ENCODE measurements around the gene EPC2. TPM values are rescaled to one million over a fixed set of nuclear protein-coding genes. Genes with fewer than 3 reads are reported as not detected.

The EPC2 gene
- total RNA-seq, 1 experiment from 2014 or later = 29.4 TPM

- H3K27ac Mint-ChIP-seq (ENCODE audit: unreplicated experiment) = no peak overlapping the region
- no peak overlapping the region for H3K4me3 Mint-ChIP-seq (ENCODE audit: low read depth, unreplicated experiment)
- H3K27me3 Mint-ChIP-seq (ENCODE audit: unreplicated experiment) = no peaks in the 10 kb centered on the region
- H3K4me1 Mint-ChIP-seq (ENCODE audit: low read depth, unreplicated experiment) = peaks cover 14% of the 10 kb centered on the region
- no peak for DNase-seq
- CTCF ChIA-PET = no interaction called here
- no peaks in the 10 kb centered on the region for H3K9me3 Mint-ChIP-seq (ENCODE audit: low read depth, unreplicated experiment)
- intact Hi-C loops (cut with micrococcal nuclease; ENCODE audit: unreplicated experiment) = no loop called here
- TF ChIP-seq CTCF (IDR thresholded peaks at IDR 0.05; ENCODE audit: unreplicated experiment) = no peak
- H3K36me3 Mint-ChIP-seq (ENCODE audit: insufficient read depth, unreplicated experiment) = no peaks in the 10 kb centered on the region
- no TSS peak for BruUV-seq (replicated peaks)
These were observed 111.9 kb downstream of the EPC2 start for GRCh38 chr2:148756292-148756975.

GRCh38 chr2:148764815-148765214 is 120.3 kb downstream of the EPC2 start:
- H3K36me3 Mint-ChIP-seq (ENCODE audit: insufficient read depth, unreplicated experiment) = no peaks in the 10 kb centered on the region
- BruUV-seq (replicated peaks) = no TSS peak
- H3K27me3 Mint-ChIP-seq (ENCODE audit: unreplicated experiment) = no peaks in the 10 kb centered on the region
- TF ChIP-seq CTCF (IDR thresholded peaks at IDR 0.05; ENCODE audit: unreplicated experiment) = no peak
- no peak for DNase-seq
- no peak overlapping the region for H3K4me3 Mint-ChIP-seq (ENCODE audit: low read depth, unreplicated experiment)
- intact Hi-C loops (cut with micrococcal nuclease; ENCODE audit: unreplicated experiment) = no loop called here
- no peaks in the 10 kb centered on the region for H3K4me1 Mint-ChIP-seq (ENCODE audit: low read depth, unreplicated experiment)
- H3K27ac Mint-ChIP-seq (ENCODE audit: unreplicated experiment) = no peak overlapping the region
- no peaks in the 10 kb centered on the region for H3K9me3 Mint-ChIP-seq (ENCODE audit: low read depth, unreplicated experiment)
- CTCF ChIA-PET = no interaction called here

GRCh38 chr2:148770047-148770446 is 125.5 kb downstream of the EPC2 start:
- intact Hi-C loops (cut with micrococcal nuclease; ENCODE audit: unreplicated experiment) = no loop called here
- H3K4me1 Mint-ChIP-seq (ENCODE audit: low read depth, unreplicated experiment) = no peaks in the 10 kb centered on the region
- H3K27ac Mint-ChIP-seq (ENCODE audit: unreplicated experiment) = no peak overlapping the region
- DNase-seq = no peak
- no TSS peak for BruUV-seq (replicated peaks)
- no peaks in the 10 kb centered on the region for H3K9me3 Mint-ChIP-seq (ENCODE audit: low read depth, unreplicated experiment)
- H3K36me3 Mint-ChIP-seq (ENCODE audit: insufficient read depth, unreplicated experiment) = no peaks in the 10 kb centered on the region
- H3K27me3 Mint-ChIP-seq (ENCODE audit: unreplicated experiment) = no peaks in the 10 kb centered on the region
- CTCF ChIA-PET = no interaction called here
- H3K4me3 Mint-ChIP-seq (ENCODE audit: low read depth, unreplicated experiment) = no peak overlapping the region
- no peak for TF ChIP-seq CTCF (IDR thresholded peaks at IDR 0.05; ENCODE audit: unreplicated experiment)

- H3K36me3 Mint-ChIP-seq (ENCODE audit: insufficient read depth, unreplicated experiment) = peaks cover 20% of the 10 kb centered on the region
- BruUV-seq (replicated peaks) = no TSS peak
- no peak for TF ChIP-seq CTCF (IDR thresholded peaks at IDR 0.05; ENCODE audit: unreplicated experiment)
- intact Hi-C loops (cut with micrococcal nuclease; ENCODE audit: unreplicated experiment) = no loop called here
- H3K4me1 Mint-ChIP-seq (ENCODE audit: low read depth, unreplicated experiment) = no peaks in the 10 kb centered on the region
- no peak overlapping the region for H3K27ac Mint-ChIP-seq (ENCODE audit: unreplicated experiment)
- H3K4me3 Mint-ChIP-seq (ENCODE audit: low read depth, unreplicated experiment) = no peak overlapping the region
- DNase-seq = no peak
- no peaks in the 10 kb centered on the region for H3K27me3 Mint-ChIP-seq (ENCODE audit: unreplicated experiment)
- H3K9me3 Mint-ChIP-seq (ENCODE audit: low read depth, unreplicated experiment) = no peaks in the 10 kb centered on the region
- CTCF ChIA-PET = no interaction called here
These were observed 137.0 kb downstream of the EPC2 start for GRCh38 chr2:148781544-148781943.

Data from Calu3 (cell line).